ENCODE data around the gene TTC4. TPM values are rescaled to one million over a fixed set of nuclear protein-coding genes. Genes with fewer than 3 reads are reported as not detected.
"Not testable (repeated sequence)": the region's sequence is repeated elsewhere in the genome, so short reads cannot be mapped to it uniquely, and the experiment has no call there.

TTC4 gene
- polyA plus RNA-seq, 1 donor = 22.4 TPM

DNA sequence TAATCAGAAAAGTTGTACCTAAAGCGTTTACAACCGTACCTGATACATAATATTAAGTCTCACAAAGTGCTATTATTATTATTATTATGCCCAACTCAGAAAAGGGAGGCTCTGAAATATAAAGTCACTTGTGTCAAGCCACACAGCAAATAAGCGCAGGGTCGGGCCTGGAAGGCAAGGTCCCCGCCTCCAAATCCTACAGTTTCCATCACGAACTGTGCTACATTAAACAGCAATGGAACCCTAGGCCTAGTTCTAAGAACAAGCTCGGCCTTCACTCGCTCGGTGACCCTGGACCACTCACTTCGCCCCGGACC is 48.1 kb downstream of the TTC4 start:
- no peak for DNase-seq

DNA sequence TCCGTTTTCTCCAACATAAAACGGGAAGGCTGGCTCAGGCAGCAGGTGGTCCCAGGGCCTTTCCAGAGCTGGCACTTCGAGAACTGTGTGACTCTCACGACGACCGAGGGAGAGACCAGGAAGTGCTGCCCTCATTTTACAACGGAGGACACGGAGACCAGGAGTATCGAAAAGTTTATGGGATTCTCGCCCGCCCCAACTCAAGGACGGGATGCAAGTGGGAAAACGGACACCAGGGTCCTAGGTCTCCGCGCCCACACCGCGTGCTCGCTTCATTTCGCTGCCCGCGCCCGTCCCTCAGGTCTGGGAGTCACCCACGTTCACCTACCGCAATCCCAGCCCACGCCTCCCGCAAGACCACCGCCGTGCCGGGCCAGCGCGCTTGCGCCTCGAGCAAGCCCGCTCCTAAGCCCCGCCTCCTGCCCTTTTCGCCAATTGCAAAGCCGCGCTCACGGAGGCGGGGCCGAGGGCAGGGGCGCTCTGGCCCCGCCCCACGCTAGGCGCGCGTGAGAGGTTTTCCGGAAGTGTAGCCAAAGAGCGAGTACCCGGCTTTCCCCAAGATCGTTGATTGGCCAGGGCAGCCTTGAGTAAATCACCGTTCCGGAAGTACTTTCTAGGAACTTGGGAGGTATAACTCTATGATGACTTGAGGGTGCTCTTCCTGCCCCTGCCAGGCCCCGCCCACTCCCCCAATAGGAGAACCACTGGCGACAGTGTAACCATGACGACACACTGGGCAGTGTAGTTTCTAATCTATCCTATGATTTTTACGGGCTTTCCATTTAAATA is 48.7 kb downstream of the TTC4 start, which contains the start of gene PARS2:
Gene PARS2, minus strand, starts transcription at position 391 of the 789 bp plus-strand sequence. CDS start 5,362 bp downstream, outside the sequence.
- peak; percentile 99 to 100 for DNase-seq
- Histone ChIP-seq H3K27me3 (ENCODE audit: control insufficient read depth, insufficient read depth, low read length) (no peaks in the 10 kb centered on the region), H3K27ac (ENCODE audit: low read length) (peak within 1 kb of the TSS; percentile 73), H3K36me3 (ENCODE audit: control insufficient read depth, insufficient read depth, low read length) (no peaks in the 10 kb centered on the region), H3K4me3 (ENCODE audit: low read length) (peak within 1 kb of the TSS; percentile 82), H3K4me1 (ENCODE audit: control insufficient read depth, insufficient read depth, low read length) (peaks cover 8% of the 10 kb centered on the region), H3K9me3 (ENCODE audit: control insufficient read depth, low read depth, low read length) (no peaks in the 10 kb centered on the region)
- WGBS (ENCODE audit: insufficient coverage, low lambda C conversion rate) = no CpG with 5 or more reads among the region's 57 CpGs

More for the DNA sequence above, 48.1 kb downstream of the TTC4 start:
- Histone ChIP-seq H3K36me3 (ENCODE audit: control insufficient read depth, insufficient read depth, low read length) (peaks cover 4% of the 10 kb centered on the region), H3K4me3 (ENCODE audit: low read length) (peak overlapping the region; percentile 82), H3K9me3 (ENCODE audit: control insufficient read depth, low read depth, low read length) (no peaks in the 10 kb centered on the region), H3K4me1 (ENCODE audit: control insufficient read depth, insufficient read depth, low read length) (peaks cover 8% of the 10 kb centered on the region), H3K27ac (ENCODE audit: low read length) (peak overlapping the region; percentile 73), H3K27me3 (ENCODE audit: control insufficient read depth, insufficient read depth, low read length) (no peaks in the 10 kb centered on the region)
- WGBS (ENCODE audit: insufficient coverage, low lambda C conversion rate) = no CpG with 5 or more reads among the region's 11 CpGs

DNA sequence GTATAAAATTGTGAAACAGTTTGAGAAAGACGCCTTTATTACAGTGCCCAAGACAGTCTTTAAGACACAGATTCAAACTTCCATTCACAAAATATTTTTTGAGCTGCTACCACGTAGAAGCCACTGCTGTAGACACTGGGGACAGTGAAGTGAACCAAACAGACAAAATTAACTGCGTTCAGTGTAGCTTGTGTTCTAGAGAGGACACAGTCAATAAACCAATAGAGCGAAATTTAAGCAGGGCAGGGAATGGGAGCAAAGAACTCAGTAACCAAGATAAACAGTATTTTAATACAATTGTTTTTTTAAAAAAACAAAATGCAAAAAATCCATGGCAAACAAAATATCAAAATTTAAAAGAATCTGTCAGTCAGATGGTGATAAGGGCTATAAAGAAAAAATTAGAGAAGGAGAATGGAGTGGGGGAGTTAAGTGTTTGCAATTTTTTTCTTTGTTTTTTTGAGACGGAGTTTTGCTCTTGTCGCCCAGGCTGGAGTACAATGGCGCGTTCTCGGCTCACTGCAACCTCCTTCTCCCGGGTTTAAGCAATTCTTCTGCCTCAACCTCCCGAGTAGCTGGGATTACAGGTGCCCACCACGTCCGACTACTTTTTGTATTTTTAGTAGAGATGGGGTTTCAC is 49.4 kb downstream of the TTC4 start:
- DNase-seq = no peak
- 60% methylated on average over 1 of the region's 13 CpGs for WGBS (ENCODE audit: insufficient coverage, low lambda C conversion rate)

DNA sequence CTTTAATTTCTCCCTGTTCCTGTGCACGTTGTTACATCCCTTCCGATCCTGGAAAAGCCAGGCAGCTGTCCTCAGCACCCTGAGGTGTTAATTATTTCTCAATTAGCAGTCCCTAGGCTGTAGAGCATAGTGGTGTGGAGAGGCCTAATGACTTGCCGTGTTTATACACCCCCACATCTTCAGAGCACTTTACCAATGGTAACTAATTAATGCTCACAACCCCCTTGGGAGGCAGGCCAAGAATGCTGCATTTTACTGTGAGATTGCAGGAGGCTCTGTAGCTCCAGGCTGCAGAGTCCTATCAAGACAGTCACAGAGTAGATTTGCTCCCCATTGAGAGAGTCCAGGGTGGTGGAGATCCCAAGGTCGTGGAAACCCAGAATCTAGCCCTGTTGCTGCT is 51.1 kb downstream of the TTC4 start:
- no peaks in the 10 kb centered on the region for H3K36me3 ChIP-seq (ENCODE audit: control insufficient read depth, insufficient read depth, low read length)
- no peaks in the 10 kb centered on the region for H3K27me3 ChIP-seq (ENCODE audit: control insufficient read depth, insufficient read depth, low read length)
- H3K9me3 ChIP-seq (ENCODE audit: control insufficient read depth, low read depth, low read length) = no peaks in the 10 kb centered on the region
- H3K4me1 ChIP-seq (ENCODE audit: control insufficient read depth, insufficient read depth, low read length) = peaks cover 8% of the 10 kb centered on the region
- no peak overlapping the region for H3K27ac ChIP-seq (ENCODE audit: low read length)
- no CpG with 5 or more reads among the region's 4 CpGs for WGBS (ENCODE audit: insufficient coverage, low lambda C conversion rate)
- H3K4me3 ChIP-seq (ENCODE audit: low read length) = no peak overlapping the region
- no peak for DNase-seq

More for the DNA sequence above, 49.4 kb downstream of the TTC4 start:
- no peaks in the 10 kb centered on the region for H3K36me3 ChIP-seq (ENCODE audit: control insufficient read depth, insufficient read depth, low read length)
- H3K4me3 ChIP-seq (ENCODE audit: low read length) = peak overlapping the region; percentile 40
- peak overlapping the region; percentile 11 for H3K27ac ChIP-seq (ENCODE audit: low read length)
- no peaks in the 10 kb centered on the region for H3K27me3 ChIP-seq (ENCODE audit: control insufficient read depth, insufficient read depth, low read length)
- H3K9me3 ChIP-seq (ENCODE audit: control insufficient read depth, low read depth, low read length) = no peaks in the 10 kb centered on the region
- H3K4me1 ChIP-seq (ENCODE audit: control insufficient read depth, insufficient read depth, low read length) = peaks cover 8% of the 10 kb centered on the region

DNA sequence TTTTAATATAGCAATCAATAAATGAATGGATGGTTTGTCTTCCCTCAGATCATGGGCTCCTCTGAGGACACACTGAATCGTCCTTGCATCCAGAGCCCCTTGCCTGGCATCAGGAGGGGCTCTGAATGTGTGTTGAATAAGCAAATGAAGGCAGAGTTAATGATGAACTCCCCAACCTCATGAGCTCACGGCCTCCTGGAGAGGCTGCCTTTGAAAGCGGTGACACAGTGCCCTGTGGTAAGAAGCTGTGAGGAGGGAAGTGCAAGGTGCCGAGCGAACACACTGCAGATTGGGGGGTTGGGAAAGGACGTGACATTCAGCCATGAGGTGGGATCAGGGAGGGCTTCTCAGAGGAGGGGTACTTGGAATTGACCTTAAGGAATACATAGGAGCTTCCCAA is 51.9 kb downstream of the TTC4 start:
- no peak overlapping the region for H3K27ac ChIP-seq (ENCODE audit: low read length)
- H3K4me3 ChIP-seq (ENCODE audit: low read length) = no peak overlapping the region
- WGBS (ENCODE audit: insufficient coverage, low lambda C conversion rate) = no CpG with 5 or more reads among the region's 6 CpGs
- H3K36me3 ChIP-seq (ENCODE audit: control insufficient read depth, insufficient read depth, low read length) = no peaks in the 10 kb centered on the region
- H3K4me1 ChIP-seq (ENCODE audit: control insufficient read depth, insufficient read depth, low read length) = peaks cover 8% of the 10 kb centered on the region
- no peaks in the 10 kb centered on the region for H3K9me3 ChIP-seq (ENCODE audit: control insufficient read depth, low read depth, low read length)
- H3K27me3 ChIP-seq (ENCODE audit: control insufficient read depth, insufficient read depth, low read length) = no peaks in the 10 kb centered on the region
- DNase-seq = no peak

DNA sequence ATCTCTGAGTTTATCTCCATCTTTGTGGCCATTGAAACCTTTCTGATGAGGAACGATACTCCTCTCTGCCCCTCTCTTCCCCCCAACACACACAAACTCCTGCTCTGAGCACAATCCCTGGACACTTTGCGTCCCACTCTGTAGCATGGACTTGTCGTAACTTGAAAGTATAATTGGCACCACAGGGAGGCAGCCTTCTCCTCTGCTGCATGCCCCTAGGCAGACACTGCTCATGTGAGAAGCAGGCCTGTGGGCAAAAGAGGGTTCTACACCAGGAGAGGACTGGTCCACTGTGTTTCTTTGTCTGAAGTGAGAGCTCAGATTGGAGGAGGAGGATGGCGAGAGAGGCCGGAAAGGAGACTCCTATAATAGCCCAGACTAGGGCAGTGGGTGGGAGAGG is 52.4 kb downstream of the TTC4 start:
- Histone ChIP-seq H3K27me3 (ENCODE audit: control insufficient read depth, insufficient read depth, low read length) (no peaks in the 10 kb centered on the region), H3K27ac (ENCODE audit: low read length) (no peak overlapping the region), H3K4me3 (ENCODE audit: low read length) (no peak overlapping the region), H3K9me3 (ENCODE audit: control insufficient read depth, low read depth, low read length) (no peaks in the 10 kb centered on the region), H3K4me1 (ENCODE audit: control insufficient read depth, insufficient read depth, low read length) (peaks cover 6% of the 10 kb centered on the region), H3K36me3 (ENCODE audit: control insufficient read depth, insufficient read depth, low read length) (no peaks in the 10 kb centered on the region)
- DNase-seq = peak; percentile 23 to 32
- WGBS (ENCODE audit: insufficient coverage, low lambda C conversion rate) = 100% methylated on average over 2 of the region's 5 CpGs

DNA sequence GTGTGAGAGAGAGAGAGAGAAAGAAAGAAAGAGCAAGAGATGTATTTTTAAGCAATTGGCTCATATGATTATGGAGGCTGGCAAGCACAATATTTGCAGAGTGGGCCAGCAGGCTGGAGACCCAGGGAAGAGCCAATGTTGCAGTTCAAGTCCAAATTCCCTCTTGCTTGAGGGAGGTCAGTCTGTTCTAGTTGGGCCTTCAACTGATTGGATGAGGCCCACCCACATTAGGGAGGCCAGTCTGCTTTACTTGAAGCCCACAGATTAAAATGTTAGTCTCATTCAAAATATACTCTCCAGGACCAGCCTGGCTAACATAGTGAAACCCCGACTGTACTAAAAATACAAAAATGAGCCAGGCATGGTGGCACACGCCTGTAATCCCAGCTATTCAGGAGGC is 57.3 kb downstream of the TTC4 start:
- DNase-seq = no peak
- Histone ChIP-seq H3K36me3 (ENCODE audit: control insufficient read depth, insufficient read depth, low read length) (no peaks in the 10 kb centered on the region), H3K4me3 (ENCODE audit: low read length) (no peak overlapping the region), H3K27me3 (ENCODE audit: control insufficient read depth, insufficient read depth, low read length) (no peaks in the 10 kb centered on the region), H3K4me1 (ENCODE audit: control insufficient read depth, insufficient read depth, low read length) (no peaks in the 10 kb centered on the region), H3K9me3 (ENCODE audit: control insufficient read depth, low read depth, low read length) (no peaks in the 10 kb centered on the region), H3K27ac (ENCODE audit: low read length) (no peak overlapping the region)
- WGBS (ENCODE audit: insufficient coverage, low lambda C conversion rate) = no CpG with 5 or more reads among the region's 2 CpGs

DNA sequence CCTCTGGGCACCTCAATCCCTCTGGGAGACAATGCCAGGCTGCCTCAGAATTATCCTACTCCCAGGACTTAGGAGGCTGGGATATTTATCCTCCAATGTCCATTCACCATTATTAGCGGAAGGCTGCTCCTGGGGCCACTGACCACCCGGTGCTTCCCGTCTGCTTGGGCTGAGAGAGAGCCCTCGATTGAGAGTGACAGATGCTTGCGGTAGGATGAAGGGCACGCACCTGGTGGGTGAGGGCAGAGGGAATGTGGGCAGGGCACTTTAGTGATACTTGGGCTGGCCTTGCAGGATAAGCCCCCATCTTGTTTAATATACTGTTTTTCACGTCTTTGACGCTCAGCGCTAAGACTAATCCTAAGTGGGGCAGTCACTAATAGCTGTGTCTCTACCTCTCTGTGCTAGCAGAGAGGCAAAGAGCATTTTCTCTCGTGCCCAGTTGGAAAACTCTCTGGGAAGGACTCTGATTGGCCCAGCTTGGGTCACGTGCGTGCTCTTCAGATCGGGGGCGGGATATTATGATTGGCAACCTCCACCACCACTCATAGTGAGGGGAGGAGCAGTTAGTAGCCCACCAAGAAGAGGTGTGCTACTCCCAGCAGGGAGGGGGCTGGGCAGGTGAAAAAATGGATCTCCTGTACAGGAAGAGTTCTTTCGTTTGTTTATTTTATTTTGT is 59.3 kb downstream of the TTC4 start:
- 80% methylated on average over 1 of the region's 15 CpGs for WGBS (ENCODE audit: insufficient coverage, low lambda C conversion rate)
- no peak for DNase-seq

DNA sequence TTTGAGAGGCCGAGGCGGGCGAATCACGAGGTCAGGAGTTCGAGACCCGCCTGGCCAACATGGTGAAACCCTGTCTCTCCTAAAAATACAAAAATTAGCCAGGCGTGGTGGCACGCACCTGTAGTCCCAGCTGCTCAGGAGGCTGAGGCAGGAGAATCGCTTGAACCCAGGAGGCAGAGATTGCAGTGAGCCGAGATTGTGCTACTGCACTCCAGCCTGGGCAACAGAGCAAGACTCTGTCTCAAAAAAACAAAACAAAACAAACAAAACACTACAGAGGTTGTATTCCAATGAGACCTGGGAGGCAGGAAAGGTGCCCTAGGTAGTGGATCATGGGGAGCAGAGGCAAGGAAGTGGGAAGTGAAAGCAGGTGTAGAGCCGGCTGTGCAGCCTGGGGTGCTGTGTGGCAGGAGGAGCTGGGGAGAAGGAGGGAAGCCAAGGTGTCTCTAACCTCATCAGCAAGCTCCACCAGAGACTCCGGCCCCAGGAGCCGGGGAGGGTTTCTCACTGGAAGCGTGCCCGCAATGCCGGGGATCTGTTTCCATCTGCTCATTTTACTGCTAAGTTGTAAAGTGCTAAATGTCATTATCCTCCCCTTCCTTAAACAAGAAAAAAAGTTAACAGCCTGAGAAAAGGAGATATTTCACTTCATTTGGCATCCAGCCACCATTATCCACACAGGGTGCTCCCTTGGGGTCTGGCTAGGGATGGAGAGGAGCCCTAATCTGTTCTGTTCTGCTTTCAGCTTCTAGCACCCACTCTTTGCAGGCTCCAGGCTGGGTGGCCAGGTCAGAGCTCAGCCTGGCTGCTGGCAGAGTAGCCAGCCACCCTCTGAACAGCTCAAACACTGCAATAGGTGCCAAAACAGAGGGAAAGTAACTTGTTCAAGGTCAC is 60.4 kb downstream of the TTC4 start:
- not testable (repeated sequence) for H3K27me3 ChIP-seq (ENCODE audit: control insufficient read depth, insufficient read depth, low read length); H3K4me3 ChIP-seq (ENCODE audit: low read length); DNase-seq; H3K36me3 ChIP-seq (ENCODE audit: control insufficient read depth, insufficient read depth, low read length); H3K9me3 ChIP-seq (ENCODE audit: control insufficient read depth, low read depth, low read length); H3K27ac ChIP-seq (ENCODE audit: low read length); H3K4me1 ChIP-seq (ENCODE audit: control insufficient read depth, insufficient read depth, low read length)
- no CpG with 5 or more reads among the region's 16 CpGs for WGBS (ENCODE audit: insufficient coverage, low lambda C conversion rate)

More for the DNA sequence above, 59.3 kb downstream of the TTC4 start:
- Histone ChIP-seq H3K27ac (ENCODE audit: low read length) (no peak overlapping the region), H3K4me1 (ENCODE audit: control insufficient read depth, insufficient read depth, low read length) (no peaks in the 10 kb centered on the region), H3K27me3 (ENCODE audit: control insufficient read depth, insufficient read depth, low read length) (no peaks in the 10 kb centered on the region), H3K36me3 (ENCODE audit: control insufficient read depth, insufficient read depth, low read length) (peaks cover 8% of the 10 kb centered on the region), H3K4me3 (ENCODE audit: low read length) (no peak overlapping the region), H3K9me3 (ENCODE audit: control insufficient read depth, low read depth, low read length) (no peaks in the 10 kb centered on the region)

DNA sequence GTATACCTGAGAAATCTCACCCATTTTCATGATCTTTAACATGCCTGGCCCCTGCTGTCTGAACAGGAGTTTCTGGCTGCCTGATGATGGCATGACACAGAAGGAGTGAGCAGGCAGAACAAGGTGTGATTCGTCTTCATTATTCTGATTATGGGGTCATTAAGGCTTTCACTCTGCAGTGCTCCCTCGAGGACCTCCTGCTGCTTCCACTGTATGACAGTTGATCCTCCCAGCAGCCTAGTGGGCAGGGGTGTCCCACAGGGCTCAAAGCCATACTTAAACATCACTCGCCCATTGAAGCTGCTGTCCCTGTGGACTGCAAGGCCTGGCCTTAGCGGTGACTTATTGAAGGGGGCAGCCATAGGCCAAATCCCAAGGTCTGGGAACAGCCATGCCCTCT is 61.4 kb downstream of the TTC4 start:
- DNase-seq = no peak
- H3K9me3 ChIP-seq (ENCODE audit: control insufficient read depth, low read depth, low read length) = no peaks in the 10 kb centered on the region
- H3K27ac ChIP-seq (ENCODE audit: low read length) = no peak overlapping the region
- H3K4me3 ChIP-seq (ENCODE audit: low read length) = no peak overlapping the region
- peaks cover 7% of the 10 kb centered on the region for H3K27me3 ChIP-seq (ENCODE audit: control insufficient read depth, insufficient read depth, low read length)
- H3K4me1 ChIP-seq (ENCODE audit: control insufficient read depth, insufficient read depth, low read length) = no peaks in the 10 kb centered on the region
- WGBS (ENCODE audit: insufficient coverage, low lambda C conversion rate) = no CpG with 5 or more reads among the region's 4 CpGs
- peaks cover 8% of the 10 kb centered on the region for H3K36me3 ChIP-seq (ENCODE audit: control insufficient read depth, insufficient read depth, low read length)

Measured in large intestine (tissue), 3 donors.